Measurements from ENCODE around the gene FIG4.
A peak's percentile ranks its signal among the peaks of the same experiment; 100 is the strongest.
"Not testable (repeated sequence)": the region's sequence is repeated elsewhere in the genome, so short reads cannot be mapped to it uniquely, and the experiment has no call there.

FIG4 gene

GRCh38 chr6:109690737-109691621 lies at the start of gene FIG4, which contains the start of gene AK9:
Gene FIG4, plus strand, starts transcription at chr6:109691296. Its CDS starts 140 bp downstream, at chr6:109691436.
Gene AK9, minus strand, starts transcription at chr6:109691202. Its CDS starts 15,457 bp downstream, at chr6:109675745.
- peak; percentile 97 for DNase-seq

- no peak for DNase-seq
Measured at GRCh38 chr6:109644131-109644530, 47.0 kb upstream of the FIG4 start.

- no peak for DNase-seq
Measured at GRCh38 chr6:109653264-109653663, 37.8 kb upstream of the FIG4 start.

- DNase-seq: peak; percentile 3
Measured at GRCh38 chr6:109655761-109656262, 35.3 kb upstream of the FIG4 start.

GRCh38 chr6:109660526-109661320 lies 30.4 kb upstream of the FIG4 start:
- no peak for DNase-seq

- DNase-seq: no peak
Measured at GRCh38 chr6:109662192-109662591, 28.9 kb upstream of the FIG4 start.

GRCh38 chr6:109669811-109670210 lies 21.3 kb upstream of the FIG4 start:
- no peak for DNase-seq

- no peak for DNase-seq
Measured at GRCh38 chr6:109671733-109672132, 19.4 kb upstream of the FIG4 start.

- DNase-seq: no peak
Measured at GRCh38 chr6:109672175-109672574, 18.9 kb upstream of the FIG4 start.

GRCh38 chr6:109672839-109673238 lies 18.3 kb upstream of the FIG4 start:
- DNase-seq: no peak

GRCh38 chr6:109676724-109677123 lies 14.4 kb upstream of the FIG4 start:
- DNase-seq: no peak

GRCh38 chr6:109678240-109678639 lies 12.9 kb upstream of the FIG4 start:
- DNase-seq: no peak

- DNase-seq: not testable (repeated sequence)
Measured at GRCh38 chr6:109678661-109679505, 12.2 kb upstream of the FIG4 start.

GRCh38 chr6:109686566-109687265 lies 4.4 kb upstream of the FIG4 start:
- DNase-seq: no peak

GRCh38 chr6:109687271-109687761 lies 3.8 kb upstream of the FIG4 start:
- DNase-seq: no peak

- peak; percentile 87 for DNase-seq
Measured at GRCh38 chr6:109690373-109690736, 741 bp upstream of the FIG4 start.

GRCh38 chr6:109693111-109693510 lies 2.0 kb downstream of the FIG4 start:
- DNase-seq: no peak

GRCh38 chr6:109695468-109695867 lies 4.4 kb downstream of the FIG4 start:
- no peak for DNase-seq

GRCh38 chr6:109696355-109696754 lies 5.3 kb downstream of the FIG4 start:
- DNase-seq: no peak

- no peak for DNase-seq
Measured at GRCh38 chr6:109701221-109701620, 10.1 kb downstream of the FIG4 start.

- no peak for DNase-seq
Measured at GRCh38 chr6:109701774-109702173, 10.7 kb downstream of the FIG4 start.

GRCh38 chr6:109702791-109703190 lies 11.7 kb downstream of the FIG4 start:
- no peak for DNase-seq
